IMR-90 (cell line): Measurements from ENCODE around the gene ABCC3. TPM values are rescaled to one million over a fixed set of nuclear protein-coding genes. Genes with fewer than 3 reads are reported as not detected.

Experiments used
- ATAC-seq: fragments of 200-7000 bp; cut with Tn5 transposase; 2 replicates; pipeline ENCODE4 v1.9.1; 2020; ENCODE audit warnings: low read depth, mild to moderate bottlenecking, moderate library complexity
- BruUV-seq: library from RNA; stranded (reverse); fragments of 400-500 nt; replicated peaks from 2 replicates; lab custom pipeline; 2021; lab: Mats Ljungman, UMichigan
- CTCF ChIA-PET: fragments of 300-600 bp; formaldehyde crosslinking; extraction: SDS; loops from one replicate; lab custom pipeline; 2021; ENCODE audit warnings: antibody characterized with exemption; lab: Yijun Ruan, JAX
- POLR2A ChIA-PET: fragments of 300-600 bp; sonication (Branson Sonifier 250); formaldehyde crosslinking; loops from one replicate; lab custom pipeline; 2022; ENCODE audit warnings: antibody characterized with exemption; ENCODE audit not compliant: unreplicated experiment; lab: Charles Lee
- DNase-seq: peaks from one replicate; pipeline ENCODE4 v3.0.0; 2013
- H2AFZ ChIP-seq: replicated peaks from 2 replicates; pipeline ENCODE3; 2013; ENCODE audit warnings: low read length, mild to moderate bottlenecking; ENCODE audit not compliant: poor library complexity
- H2AK5ac ChIP-seq: 2 replicates; pipeline ENCODE4 v1.6.1; 2013; ENCODE audit warnings: low read depth, low read length, inconsistent platforms
- H2AK9ac ChIP-seq: replicated peaks from 2 replicates; pipeline ENCODE3; 2013; ENCODE audit warnings: mild to moderate bottlenecking, low read depth, low read length, moderate library complexity; ENCODE audit not compliant: poor library complexity
- H2BK120ac ChIP-seq: 2 replicates; pipeline ENCODE4 v1.6.1; 2013; ENCODE audit warnings: low read depth, low read length, inconsistent platforms
- H2BK15ac ChIP-seq: 3 replicates; pipeline ENCODE4 v1.6.1; 2013; ENCODE audit warnings: low read depth, low read length, inconsistent platforms
- H2BK20ac ChIP-seq: 2 replicates; pipeline ENCODE4 v1.6.1; 2013; ENCODE audit warnings: low read depth, mild to moderate bottlenecking, inconsistent platforms, low read length, moderate library complexity
- H2BK5ac ChIP-seq: 2 replicates; pipeline ENCODE4 v1.6.1; 2013; ENCODE audit warnings: mild to moderate bottlenecking, low read depth, low read length, inconsistent platforms; ENCODE audit not compliant: poor library complexity, severe bottlenecking
- H3K14ac ChIP-seq: replicated peaks from 2 replicates; pipeline ENCODE4 v1.6.1; 2013; ENCODE audit warnings: low read depth, low read length, inconsistent platforms
- H3K18ac ChIP-seq: 2 replicates; pipeline ENCODE4 v1.6.1; 2013; ENCODE audit warnings: low read depth, low read length, control low read depth
- H3K23ac ChIP-seq: 2 replicates; pipeline ENCODE4 v1.6.1; 2013; ENCODE audit warnings: low read depth, low read length, inconsistent platforms
- H3K27ac ChIP-seq: 2 replicates; pipeline ENCODE4 v1.5.1; 2013; ENCODE audit warnings: mild to moderate bottlenecking, control low read depth, low read length; ENCODE audit not compliant: insufficient read depth
- H3K27me3 ChIP-seq: 2 replicates; pipeline ENCODE4 v1.6.1; 2013; ENCODE audit warnings: low read length; ENCODE audit not compliant: control insufficient read depth, insufficient read depth
- H3K36me3 ChIP-seq: 2 replicates; pipeline ENCODE4 v1.6.1; 2013; ENCODE audit warnings: low read length, mixed read lengths; ENCODE audit not compliant: control insufficient read depth, insufficient read depth
- H3K4ac ChIP-seq: 2 replicates; pipeline ENCODE4 v1.6.1; 2013; ENCODE audit warnings: low read depth, low read length, inconsistent platforms
- H3K4me1 ChIP-seq: 2 replicates; pipeline ENCODE4 v1.6.1; 2013; ENCODE audit warnings: low read length, mixed read lengths; ENCODE audit not compliant: control insufficient read depth, insufficient read depth
- H3K4me2 ChIP-seq: 2 replicates; pipeline ENCODE4 v1.6.1; 2013; ENCODE audit warnings: low read depth, mild to moderate bottlenecking, control low read depth, low read length, moderate library complexity
- H3K4me3 ChIP-seq: 2 replicates; pipeline ENCODE4 v1.5.1; 2013; ENCODE audit warnings: low read depth, mild to moderate bottlenecking, control low read depth, low read length, moderate library complexity; ENCODE audit not compliant: insufficient read depth
- H3K56ac ChIP-seq: 2 replicates; pipeline ENCODE4 v1.6.1; 2013; ENCODE audit warnings: low read length, inconsistent platforms; ENCODE audit not compliant: insufficient read depth; ENCODE audit errors: extremely low read depth
- H3K79me1 ChIP-seq, 2 experiments: 2 replicates each; pipeline ENCODE4 v1.6.1; 2013; ENCODE audit warnings: low read length in 2 of 2, inconsistent platforms in 1 of 2, low read depth in 1 of 2
- H3K9ac ChIP-seq: 2 replicates; pipeline ENCODE4 v1.6.1; 2013; ENCODE audit warnings: low read depth, low read length, control low read depth
- H3K9me1 ChIP-seq: 2 replicates; pipeline ENCODE4 v1.6.1; 2013; ENCODE audit warnings: low read length, inconsistent platforms; ENCODE audit not compliant: insufficient read depth
- H3K9me3 ChIP-seq: 2 replicates; pipeline ENCODE4 v1.6.1; 2013; ENCODE audit warnings: low read length; ENCODE audit not compliant: control insufficient read depth, insufficient read depth
- H4K20me1 ChIP-seq: 2 replicates; pipeline ENCODE4 v1.6.1; 2013; ENCODE audit warnings: low read length, inconsistent platforms; ENCODE audit not compliant: insufficient read depth
- H4K5ac ChIP-seq: 2 replicates; pipeline ENCODE4 v1.6.1; 2013; ENCODE audit warnings: mild to moderate bottlenecking, low read depth, low read length, control low read depth
- H4K8ac ChIP-seq, 2 experiments: 2 replicates each; pipeline ENCODE4 v1.6.1; 2013; ENCODE audit warnings: low read depth in 2 of 2, low read length in 2 of 2, control low read depth in 1 of 2, inconsistent platforms in 1 of 2
- H4K91ac ChIP-seq: 2 replicates; pipeline ENCODE4 v1.6.1; 2013; ENCODE audit warnings: low read depth, low read length, inconsistent platforms; ENCODE audit not compliant: insufficient read depth
- BHLHE40 ChIP-seq: fragments of 150-350 bp; IDR thresholded peaks from 2 replicates; pipeline ENCODE4 v1.6.1; 2016; ENCODE audit warnings: mild to moderate bottlenecking, low read depth, low read length
- ELK1 ChIP-seq: fragments of 150-350 bp; IDR thresholded peaks from 2 replicates; pipeline ENCODE4 v1.6.1; 2016; ENCODE audit warnings: low read depth, mild to moderate bottlenecking, low read length, moderate library complexity, borderline replicate concordance
- MXI1 ChIP-seq: IDR thresholded peaks from 2 replicates; pipeline ENCODE4 v1.6.1; 2012; ENCODE audit warnings: low read depth, mild to moderate bottlenecking, low read length, moderate library complexity, borderline replicate concordance
- WGBS, 2 experiments: methylation state at CpG; one replicate each; pipeline versions ENCODE4 v1.1.5 to v1.1.7; 2013; ENCODE audit warnings: missing lambda C conversion rate in 2 of 2; ENCODE audit not compliant: insufficient read length in 1 of 2; ENCODE audit errors: extremely low coverage in 2 of 2; 5-methylcytosine and 5-hydroxymethylcytosine counted together
- dilution Hi-C: fragments of 300-500 bp; cut with HindIII; formaldehyde crosslinking; loops from one replicate; pipeline ENCODE4 v1.14.3; 2018; ENCODE audit warnings: low sequenced_read_pairs; ENCODE audit not compliant: unreplicated experiment
- in situ Hi-C: fragments of 300-500 bp; cut with MboI; formaldehyde crosslinking; loops from 3 replicates; pipeline ENCODE4 v1.14.3; 2019; ENCODE audit warnings: low sequenced_read_pairs, inconsistent platforms, mixed read lengths
- intact Hi-C: fragments of 100-400 bp; cut with micrococcal nuclease; formaldehyde crosslinking; loops from 2 replicates; pipeline ENCODE4 v1.10.0; 2022
- polyA plus RNA-seq, 3 experiments: library from polyadenylated mRNA; depleted of rRNA; stranded (reverse); fragments of >200 nt; gene quantifications; 2 replicates each; pipeline ENCODE4 v1.2.3, GENCODE V29; 2012; ENCODE audit warnings: low replicate concordance in 1 of 3
- total RNA-seq: library from RNA; depleted of rRNA; stranded (reverse); fragments of >200 nt; gene quantifications from 2 replicates; pipeline ENCODE4 v1.2.3, GENCODE V29; 2012

The ABCC3 gene
- total and polyA plus RNA-seq, 2 of the 4 experiments (the other 2 are of a cell fraction), result 3.2 to 6.6 TPM

- Histone ChIP-seq H3K4me3 (no peak overlapping the region), H3K36me3 (no peaks in the 10 kb centered on the region), H2BK15ac (no peak overlapping the region), H2AFZ (peak overlapping the region; percentile 59), H2AK5ac (no peak overlapping the region), H3K27ac (no peak overlapping the region), H4K8ac (peak overlapping the region in 1 of 2 experiments; percentile 29; a peak in 1 of 4 replicates), H4K5ac (no peak overlapping the region), H3K4ac (0 out of 2 replicates have a peak overlapping the region, but pooled peaks have one; percentile 4), H3K79me1 (no peaks in the 10 kb centered on the region), H3K56ac (no peak overlapping the region), H3K27me3 (no peaks in the 10 kb centered on the region; the same call in 1 of the 2 replicates), H4K20me1 (no peaks in the 10 kb centered on the region), H3K23ac (no peak overlapping the region), H4K91ac (no peak overlapping the region), H2BK120ac (0 out of 2 replicates have a peak overlapping the region, but pooled peaks have one; percentile 16), H3K9me3 (no peaks in the 10 kb centered on the region), H3K9me1 (peaks cover 6% of the 10 kb centered on the region; the same call in 1 of the 2 replicates), H2BK20ac (no peak overlapping the region), H3K14ac (no peak overlapping the region), H2AK9ac (peak overlapping the region; percentile 79), H3K18ac (no peak overlapping the region), H3K9ac (no peak overlapping the region), H3K4me2 (no peak overlapping the region), H3K4me1 (peaks cover 2% of the 10 kb centered on the region), H2BK5ac (no peak overlapping the region)
- no peak for DNase-seq
- dilution Hi-C loops, result no loop called here
- peak; percentile 28; the same call in 1 of the 2 replicates for ATAC-seq
- BruUV-seq, result no TSS peak
- TF ChIP-seq ELK1 (no peak), BHLHE40 (no peak), MXI1 (no peak)
- ChIA-PET POLR2A (no interaction called here), CTCF (no interaction called here)
- in situ Hi-C loops, result no loop called here
- intact Hi-C loops, result no loop called here
- 76% methylated on average over 3 of the region's 11 CpGs; no CpG with 5 or more reads in 1 of the 2 experiments for WGBS, 2 experiments
These were observed 15.7 kb upstream of the ABCC3 start for GRCh38 chr17:50618941-50619340.
